Natural killer cell treated with Interleukin-12 subunit alpha and Interleukin-12 subunit beta and Interleukin-15 and Interleukin-18, amount 100 ng/mL, for 72 hours (primary cell): ENCODE results near the gene TMEM184B. TPM values are rescaled to one million over a fixed set of nuclear protein-coding genes. Genes with fewer than 3 reads are reported as not detected.

Experiments
- ATAC-seq, 2 donors: fragments of 150-1000 bp; cut with Tn5 transposase in 1 of 2; sonication (Bioruptor Pico), chemical (Tn5 transposase) in 1 of 2; 2 replicates each; pipeline ENCODE4 v1.10.0; 2021
- DNase-seq: peaks from one replicate; pipeline ENCODE4 v3.0.0; 2022; ENCODE audit warnings: low spot score
- H3K27ac Mint-ChIP-seq, 2 donors: 1 replicate in 1 of 2; 2 replicates in 1 of 2; pipeline ENCODE4 v1.8.0; 2022; ENCODE audit warnings: mixed read lengths in 2 of 2, mild to moderate bottlenecking in 1 of 2, moderate library complexity in 1 of 2
- H3K27me3 Mint-ChIP-seq, 2 donors: 1 replicate in 1 of 2; 2 replicates in 1 of 2; pipeline ENCODE4 v1.8.0; 2022; ENCODE audit warnings: mixed read lengths in 2 of 2
- H3K36me3 Mint-ChIP-seq: one replicate; pipeline ENCODE4 v1.8.0; 2022; ENCODE audit warnings: mixed read lengths
- H3K4me1 Mint-ChIP-seq, 2 donors: 1 replicate in 1 of 2; 2 replicates in 1 of 2; pipeline ENCODE4 v1.8.0; 2022; ENCODE audit warnings: low read depth in 2 of 2, mixed read lengths in 2 of 2, mild to moderate bottlenecking in 1 of 2
- H3K4me3 Mint-ChIP-seq: one replicate; pipeline ENCODE4 v1.8.0; 2022; ENCODE audit warnings: mixed read lengths
- H3K9me3 Mint-ChIP-seq: 2 replicates; pipeline ENCODE4 v1.8.0; 2022; ENCODE audit warnings: mixed read lengths
- total RNA-seq, 2 donors: library from RNA; stranded (reverse); gene quantifications; one replicate each; pipeline ENCODE4 v1.2.3, GENCODE V29; 2022

The TMEM184B gene
- total RNA-seq, 2 donors from 2014 or later: 59.4 to 59.8 TPM

GRCh38 chr22:38258895-38259294 lies 13.9 kb downstream of the TMEM184B start:
- ATAC-seq (no peak), DNase-seq (no peak)
- Mint-ChIP-seq H3K27ac (peak overlapping the region in 1 of 2 donors; percentile 7), H3K9me3 (no peaks in the 10 kb centered on the region), H3K4me3 (peak overlapping the region; percentile 43), H3K4me1 (peaks cover 39 to 40% of the 10 kb centered on the region in 2 donors), H3K36me3 (no peaks in the 10 kb centered on the region), H3K27me3 (no peaks in the 10 kb centered on the region)

- Mint-ChIP-seq H3K27ac (no peak overlapping the region), H3K36me3 (no peaks in the 10 kb centered on the region), H3K4me3 (no peak overlapping the region), H3K9me3 (no peaks in the 10 kb centered on the region), H3K4me1 (peaks cover 32 to 35% of the 10 kb centered on the region in 2 donors), H3K27me3 (no peaks in the 10 kb centered on the region)
- ATAC-seq (no peak), DNase-seq (no peak)
These were observed 15.1 kb downstream of the TMEM184B start for GRCh38 chr22:38257650-38258250.

GRCh38 chr22:38257181-38257580 lies 15.6 kb downstream of the TMEM184B start:
- H3K27ac Mint-ChIP-seq: no peak overlapping the region
- H3K4me3 Mint-ChIP-seq: no peak overlapping the region
- no peaks in the 10 kb centered on the region for H3K27me3 Mint-ChIP-seq
- H3K4me1 Mint-ChIP-seq: peaks cover 28 to 32% of the 10 kb centered on the region in 2 donors
- no peaks in the 10 kb centered on the region for H3K9me3 Mint-ChIP-seq
- no peak for ATAC-seq
- H3K36me3 Mint-ChIP-seq: no peaks in the 10 kb centered on the region
- DNase-seq: no peak

GRCh38 chr22:38255697-38256096 lies 17.1 kb downstream of the TMEM184B start:
- Mint-ChIP-seq H3K9me3 (no peaks in the 10 kb centered on the region), H3K4me1 (peaks cover 18 to 21% of the 10 kb centered on the region in 2 donors), H3K27ac (no peak overlapping the region), H3K4me3 (no peak overlapping the region), H3K27me3 (no peaks in the 10 kb centered on the region), H3K36me3 (no peaks in the 10 kb centered on the region)
- DNase-seq (no peak), ATAC-seq (no peak)

GRCh38 chr22:38251341-38251692 lies 21.5 kb downstream of the TMEM184B start:
- Mint-ChIP-seq H3K4me1 (peaks cover 11 to 23% of the 10 kb centered on the region in 2 donors), H3K36me3 (no peaks in the 10 kb centered on the region), H3K27ac (no peak overlapping the region), H3K4me3 (no peak overlapping the region), H3K27me3 (no peaks in the 10 kb centered on the region), H3K9me3 (no peaks in the 10 kb centered on the region)
- no peak for ATAC-seq
- DNase-seq: no peak

DNA sequence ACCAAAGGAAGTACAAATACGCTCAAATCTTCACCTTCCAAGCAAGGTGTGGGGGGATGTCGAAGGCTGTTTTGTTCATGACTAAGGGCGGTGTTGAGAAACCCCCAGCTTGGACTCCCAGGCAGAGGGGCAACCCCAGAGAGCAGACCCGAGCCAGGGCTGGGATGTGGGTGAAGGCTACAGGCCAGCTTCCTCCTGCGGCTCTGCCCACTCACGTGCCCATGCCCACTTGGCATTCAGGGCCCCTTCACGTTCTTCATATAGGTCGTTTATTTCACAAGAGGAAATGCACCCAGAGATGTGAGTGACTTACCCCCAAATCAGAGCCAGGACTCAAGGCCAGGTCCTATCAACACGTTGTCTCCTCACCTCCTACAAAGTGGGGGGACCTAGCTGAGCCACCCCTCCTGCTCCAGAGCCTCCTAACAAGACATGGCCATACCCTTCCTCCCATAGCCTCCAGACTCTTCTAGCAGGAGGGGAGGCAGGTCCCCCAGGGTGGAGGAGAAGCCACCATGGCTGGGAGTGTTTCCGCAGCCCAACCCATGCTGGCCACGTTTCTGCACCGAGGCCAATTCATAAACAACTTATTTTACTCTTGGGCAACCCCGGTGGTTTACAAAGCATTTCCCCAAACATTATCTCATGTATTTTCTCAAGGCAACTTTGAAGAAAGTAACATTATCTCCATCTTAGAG lies 22.0 kb downstream of the TMEM184B start:
- Mint-ChIP-seq H3K9me3 (no peaks in the 10 kb centered on the region), H3K36me3 (no peaks in the 10 kb centered on the region), H3K4me3 (no peak overlapping the region), H3K27ac (no peak overlapping the region), H3K27me3 (no peaks in the 10 kb centered on the region), H3K4me1 (peaks cover 10 to 22% of the 10 kb centered on the region in 2 donors)
- ATAC-seq (no peak), DNase-seq (no peak)

GRCh38 chr22:38249803-38250642 lies 22.8 kb downstream of the TMEM184B start:
- Mint-ChIP-seq H3K4me3 (no peak overlapping the region), H3K9me3 (no peaks in the 10 kb centered on the region), H3K4me1 (peaks cover 5 to 18% of the 10 kb centered on the region in 2 donors), H3K36me3 (no peaks in the 10 kb centered on the region), H3K27me3 (no peaks in the 10 kb centered on the region), H3K27ac (no peak overlapping the region)
- DNase-seq: no peak
- ATAC-seq: no peak

DNA sequence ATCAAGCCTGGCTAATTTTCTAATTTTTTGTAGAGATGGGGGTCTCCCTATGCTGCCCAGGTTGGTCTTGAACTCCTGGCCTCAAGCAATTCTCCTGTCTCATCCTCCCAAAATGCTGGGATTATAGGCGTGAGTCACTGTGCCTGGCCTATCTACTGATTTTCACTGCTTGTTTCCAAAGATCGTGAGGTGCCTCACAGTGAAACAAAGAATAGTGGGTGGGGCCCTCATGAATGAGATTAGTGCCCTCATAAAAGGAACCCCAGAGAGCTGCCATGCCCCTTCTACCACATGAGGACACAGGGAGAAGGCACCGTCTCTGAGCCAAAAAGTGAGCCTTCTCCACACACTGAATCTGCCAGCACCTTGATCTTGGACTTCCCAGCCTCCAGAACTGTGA lies 23.5 kb downstream of the TMEM184B start:
- Mint-ChIP-seq H3K27me3 (no peaks in the 10 kb centered on the region), H3K4me3 (no peak overlapping the region), H3K36me3 (no peaks in the 10 kb centered on the region), H3K9me3 (no peaks in the 10 kb centered on the region), H3K4me1 (peaks cover 5 to 18% of the 10 kb centered on the region in 2 donors), H3K27ac (no peak overlapping the region)
- DNase-seq: no peak
- no peak for ATAC-seq

DNA sequence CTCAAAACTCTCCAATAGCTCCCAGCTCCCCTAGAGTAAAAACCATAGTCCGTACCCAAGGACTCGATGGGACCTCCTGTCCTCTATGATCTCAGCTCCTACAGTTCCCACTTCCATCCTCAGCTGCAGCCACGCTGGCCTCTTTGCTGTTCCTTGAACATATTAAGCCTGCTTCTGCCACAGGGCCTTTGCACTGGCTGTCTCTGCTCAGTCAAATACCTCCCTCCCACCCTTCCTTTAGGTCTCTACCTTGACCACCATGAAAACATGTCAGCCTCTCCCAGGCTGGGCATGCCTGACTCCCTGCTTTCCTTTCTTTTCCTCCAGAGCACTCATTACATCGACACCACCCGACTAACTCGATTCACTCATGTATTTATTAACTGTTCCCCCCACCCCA lies 24.5 kb downstream of the TMEM184B start:
- Mint-ChIP-seq H3K4me1 (peaks cover 5 to 22% of the 10 kb centered on the region in 2 donors), H3K27ac (no peak overlapping the region), H3K36me3 (no peaks in the 10 kb centered on the region)

DNA sequence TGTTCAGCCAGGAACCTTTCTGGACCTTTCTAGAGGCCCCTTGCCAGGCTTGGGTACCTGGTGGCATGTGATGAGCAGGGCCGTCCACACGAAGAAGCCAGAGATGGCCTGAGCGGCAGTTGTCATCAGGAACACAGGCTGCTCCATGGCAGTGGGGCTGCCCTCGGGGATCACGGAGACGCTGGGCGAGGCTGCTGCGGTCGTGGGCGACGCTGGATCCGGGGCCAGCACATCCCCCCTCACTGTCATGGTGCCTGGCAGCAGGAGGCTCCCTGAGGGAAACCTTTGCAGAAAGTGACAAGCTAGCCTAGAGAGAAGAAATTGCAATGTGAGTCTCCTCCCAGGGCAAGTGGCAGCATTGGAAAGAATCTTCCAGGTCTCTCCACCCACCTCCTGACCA lies 25.1 kb downstream of the TMEM184B start:
- H3K4me1 Mint-ChIP-seq: peaks cover 5 to 22% of the 10 kb centered on the region in 2 donors
- no peak overlapping the region for H3K4me3 Mint-ChIP-seq
- H3K36me3 Mint-ChIP-seq: no peaks in the 10 kb centered on the region
- H3K27me3 Mint-ChIP-seq: no peaks in the 10 kb centered on the region
- ATAC-seq: no peak
- DNase-seq: no peak
- no peak overlapping the region for H3K27ac Mint-ChIP-seq
- no peaks in the 10 kb centered on the region for H3K9me3 Mint-ChIP-seq

More for the DNA sequence above, 24.5 kb downstream of the TMEM184B start:
- DNase-seq (no peak), ATAC-seq (no peak)
- Mint-ChIP-seq H3K27me3 (no peaks in the 10 kb centered on the region), H3K4me3 (no peak overlapping the region), H3K9me3 (no peaks in the 10 kb centered on the region)

DNA sequence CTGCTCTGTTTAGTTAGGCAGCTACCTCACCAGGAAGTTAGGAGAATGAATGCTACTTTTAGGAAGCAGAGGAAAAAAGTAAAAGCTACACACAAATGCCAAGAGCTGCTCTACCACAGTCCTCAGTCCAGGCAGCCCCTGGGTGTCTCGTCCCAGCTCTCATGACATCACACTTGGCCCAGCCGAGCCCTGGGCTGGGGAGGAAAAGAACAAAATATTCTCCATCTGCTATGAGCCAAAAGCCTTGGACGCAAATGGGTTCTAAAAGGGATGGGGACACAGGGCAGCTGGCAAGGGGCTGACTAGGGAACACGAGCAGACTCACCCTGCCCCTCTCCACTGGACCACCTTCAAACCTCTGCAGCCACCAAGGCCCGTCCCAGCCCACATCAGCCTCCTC lies 26.1 kb downstream of the TMEM184B start:
- Mint-ChIP-seq H3K27ac (no peak overlapping the region), H3K4me1 (peaks cover 5 to 22% of the 10 kb centered on the region in 2 donors), H3K4me3 (no peak overlapping the region), H3K9me3 (no peaks in the 10 kb centered on the region), H3K36me3 (no peaks in the 10 kb centered on the region), H3K27me3 (no peaks in the 10 kb centered on the region)
- DNase-seq (no peak), ATAC-seq (no peak)

GRCh38 chr22:38246046-38246658 lies 26.7 kb downstream of the TMEM184B start:
- DNase-seq: no peak
- H3K4me1 Mint-ChIP-seq: peaks cover 5 to 22% of the 10 kb centered on the region in 2 donors
- H3K4me3 Mint-ChIP-seq: no peak overlapping the region
- H3K27me3 Mint-ChIP-seq: no peaks in the 10 kb centered on the region
- H3K36me3 Mint-ChIP-seq: no peaks in the 10 kb centered on the region
- H3K27ac Mint-ChIP-seq: no peak overlapping the region
- no peak for ATAC-seq
- H3K9me3 Mint-ChIP-seq: no peaks in the 10 kb centered on the region

DNA sequence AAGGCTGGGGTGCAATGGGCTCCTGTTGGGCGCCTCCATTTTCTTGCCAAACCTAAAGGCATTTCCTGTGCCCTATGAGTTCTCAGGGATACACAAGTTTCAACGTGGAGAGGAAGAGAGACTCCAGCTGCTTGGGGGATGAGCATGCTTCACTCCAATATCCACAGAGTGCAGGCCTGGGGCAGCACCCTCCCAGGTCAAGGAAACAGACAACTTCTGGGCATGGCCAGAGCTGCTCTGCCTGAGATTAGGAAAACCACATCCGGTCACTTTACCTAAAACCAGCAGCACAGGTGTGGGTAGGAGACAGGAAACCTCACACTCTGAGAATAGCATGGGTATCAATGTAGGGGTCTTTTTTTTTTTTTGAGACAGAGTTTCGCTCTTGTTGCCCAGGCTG lies 28.7 kb downstream of the TMEM184B start:
- H3K4me1 Mint-ChIP-seq: peaks cover 0 to 15% of the 10 kb centered on the region in 2 donors
- no peak overlapping the region for H3K27ac Mint-ChIP-seq
- H3K4me3 Mint-ChIP-seq: no peak overlapping the region

More for the DNA sequence above, 28.7 kb downstream of the TMEM184B start:
- no peaks in the 10 kb centered on the region for H3K27me3 Mint-ChIP-seq
- no peaks in the 10 kb centered on the region for H3K9me3 Mint-ChIP-seq
- DNase-seq: no peak
- H3K36me3 Mint-ChIP-seq: no peaks in the 10 kb centered on the region
- no peak for ATAC-seq
